Ectodermal cell (in vitro differentiated cells): ENCODE measurements around the gene ITGB5.

ENCODE experiments used
- H3K27ac ChIP-seq: 2 replicates; pipeline ENCODE4 v1.7.0; 2013; ENCODE audit warnings: mild to moderate bottlenecking, low read depth, low read length; ENCODE audit not compliant: insufficient read depth, poor library complexity, severe bottlenecking
- H3K27me3 ChIP-seq: 2 replicates; pipeline ENCODE4 v1.7.0; 2013; ENCODE audit warnings: mild to moderate bottlenecking, low read length; ENCODE audit not compliant: insufficient read depth, control insufficient read depth, poor library complexity, severe bottlenecking
- H3K36me3 ChIP-seq: one replicate; pipeline ENCODE4 v1.7.0; 2013; ENCODE audit warnings: low read length; ENCODE audit not compliant: control insufficient read depth, insufficient read depth
- H3K4me1 ChIP-seq: one replicate; pipeline ENCODE4 v1.7.0; 2013; ENCODE audit warnings: low read length; ENCODE audit not compliant: control insufficient read depth, insufficient read depth
- H3K4me3 ChIP-seq: 2 replicates; pipeline ENCODE4 v1.7.0; 2013; ENCODE audit warnings: low read depth, low read length, control low read depth; ENCODE audit not compliant: insufficient read depth
- H3K9me3 ChIP-seq: 2 replicates; pipeline ENCODE4 v1.7.0; 2013; ENCODE audit warnings: mild to moderate bottlenecking, low read length, moderate library complexity; ENCODE audit not compliant: control insufficient read depth
- WGBS, 2 experiments: methylation state at CpG; one replicate each; pipeline ENCODE4 v1.1.7; 2013; ENCODE audit warnings: missing lambda C conversion rate in 2 of 2; 5-methylcytosine and 5-hydroxymethylcytosine counted together

The ITGB5 gene

GRCh38 chr3:124780356-124780755 is 106.8 kb downstream of the ITGB5 start:
- Histone ChIP-seq H3K27ac (no peak overlapping the region), H3K4me1 (peaks cover 22% of the 10 kb centered on the region), H3K9me3 (no peaks in the 10 kb centered on the region), H3K4me3 (no peak overlapping the region), H3K27me3 (no peaks in the 10 kb centered on the region), H3K36me3 (no peaks in the 10 kb centered on the region)
- 60 to 72% methylated on average over 7 to 8 of the region's 8 CpGs for WGBS, 2 experiments

GRCh38 chr3:124779751-124780191 is 107.4 kb downstream of the ITGB5 start:
- Histone ChIP-seq H3K4me3 (no peak overlapping the region), H3K9me3 (no peaks in the 10 kb centered on the region), H3K36me3 (no peaks in the 10 kb centered on the region), H3K27ac (no peak overlapping the region), H3K4me1 (peaks cover 22% of the 10 kb centered on the region), H3K27me3 (no peaks in the 10 kb centered on the region)
- 89 to 92% methylated on average over 9 of the region's 9 CpGs for WGBS, 2 experiments

GRCh38 chr3:124779116-124779515 is 108.0 kb downstream of the ITGB5 start:
- Histone ChIP-seq H3K4me3 (no peak overlapping the region), H3K4me1 (peaks cover 24% of the 10 kb centered on the region), H3K36me3 (no peaks in the 10 kb centered on the region), H3K27ac (no peak overlapping the region), H3K27me3 (no peaks in the 10 kb centered on the region), H3K9me3 (no peaks in the 10 kb centered on the region)
- 94 to 96% methylated on average over 5 to 7 of the region's 7 CpGs for WGBS, 2 experiments

- no peak overlapping the region for H3K27ac ChIP-seq
Observed at GRCh38 chr3:124777762-124778470, 109.2 kb downstream of the ITGB5 start.

GRCh38 chr3:124776856-124777255 is 110.3 kb downstream of the ITGB5 start:
- 91% methylated on average over 5 of the region's 5 CpGs for WGBS, 2 experiments
- Histone ChIP-seq H3K4me1 (peaks cover 30% of the 10 kb centered on the region), H3K36me3 (no peaks in the 10 kb centered on the region), H3K9me3 (no peaks in the 10 kb centered on the region), H3K4me3 (no peak overlapping the region), H3K27me3 (no peaks in the 10 kb centered on the region), H3K27ac (no peak overlapping the region)

More at GRCh38 chr3:124777762-124778470, 109.2 kb downstream of the ITGB5 start:
- Histone ChIP-seq H3K27me3 (no peaks in the 10 kb centered on the region), H3K4me3 (no peak overlapping the region), H3K4me1 (peaks cover 30% of the 10 kb centered on the region), H3K9me3 (no peaks in the 10 kb centered on the region), H3K36me3 (no peaks in the 10 kb centered on the region)
- WGBS, 2 experiments = 86 to 92% methylated on average over 4 to 5 of the region's 5 CpGs

GRCh38 chr3:124775877-124776276 is 111.3 kb downstream of the ITGB5 start:
- Histone ChIP-seq H3K36me3 (no peaks in the 10 kb centered on the region), H3K27ac (no peak overlapping the region), H3K4me1 (peaks cover 25% of the 10 kb centered on the region), H3K27me3 (no peaks in the 10 kb centered on the region), H3K9me3 (no peaks in the 10 kb centered on the region), H3K4me3 (no peak overlapping the region)
- WGBS, 2 experiments = 86 to 88% methylated on average over 9 of the region's 9 CpGs

GRCh38 chr3:124774841-124775402 is 112.2 kb downstream of the ITGB5 start:
- H3K4me1 ChIP-seq = peaks cover 24% of the 10 kb centered on the region
- 82 to 89% methylated on average over 7 of the region's 7 CpGs for WGBS, 2 experiments
- no peaks in the 10 kb centered on the region for H3K27me3 ChIP-seq
- H3K4me3 ChIP-seq = no peak overlapping the region
- no peaks in the 10 kb centered on the region for H3K36me3 ChIP-seq
- no peak overlapping the region for H3K27ac ChIP-seq
- H3K9me3 ChIP-seq = no peaks in the 10 kb centered on the region

- H3K4me3 ChIP-seq = no peak overlapping the region
- no peaks in the 10 kb centered on the region for H3K36me3 ChIP-seq
- H3K9me3 ChIP-seq = no peaks in the 10 kb centered on the region
- H3K4me1 ChIP-seq = peaks cover 24% of the 10 kb centered on the region
- H3K27ac ChIP-seq = no peak overlapping the region
- H3K27me3 ChIP-seq = no peaks in the 10 kb centered on the region
- 71 to 73% methylated on average over 6 of the region's 6 CpGs for WGBS, 2 experiments
Observed at GRCh38 chr3:124774327-124774718, 112.8 kb downstream of the ITGB5 start.

- Histone ChIP-seq H3K4me1 (peaks cover 24% of the 10 kb centered on the region), H3K27me3 (no peaks in the 10 kb centered on the region), H3K36me3 (no peaks in the 10 kb centered on the region), H3K4me3 (no peak overlapping the region), H3K27ac (no peak overlapping the region), H3K9me3 (no peaks in the 10 kb centered on the region)
- 95 to 96% methylated on average over 15 to 17 of the region's 17 CpGs for WGBS, 2 experiments
Observed at GRCh38 chr3:124773351-124774326, 113.5 kb downstream of the ITGB5 start.
